GM12878 (cell line): ENCODE data around the gene MUC20. TPM values are rescaled to one million over a fixed set of nuclear protein-coding genes. Genes with fewer than 3 reads are reported as not detected.

Experiments
- ATAC-seq: fragments of 200-7000 bp; cut with Tn5 transposase; 3 replicates; pipeline ENCODE4 v1.9.1; 2020; ENCODE audit warnings: mild to moderate bottlenecking, moderate library complexity
- BruUV-seq: library from RNA; stranded (reverse); fragments of 400-500 nt; replicated peaks from 2 replicates; lab custom pipeline; 2021; lab: Mats Ljungman, UMichigan
- CTCF ChIA-PET: fragments of 300-600 bp; sonication (Branson Sonifier 250); formaldehyde crosslinking; extraction: SDS; loops from one replicate; lab custom pipeline; 2021; ENCODE audit warnings: inconsistent platforms; lab: Yijun Ruan, JAX
- POLR2A ChIA-PET: fragments of 350-600 bp; formaldehyde crosslinking; extraction: SDS; loops from one replicate; lab custom pipeline; 2021; ENCODE audit warnings: inconsistent platforms; lab: Charles Lee
- RAD21 ChIA-PET: fragments of 300-600 bp; sonication (Branson Sonifier 250); formaldehyde crosslinking; loops from one replicate; lab custom pipeline; 2023; ENCODE audit warnings: antibody characterized with exemption; ENCODE audit not compliant: unreplicated experiment; lab: Charles Lee
- SMC1A ChIA-PET: fragments of 300-600 bp; sonication (Branson Sonifier 250); formaldehyde crosslinking; loops from one replicate; lab custom pipeline; 2023; ENCODE audit not compliant: unreplicated experiment, uncharacterized antibody; lab: Charles Lee
- DNase-seq: peaks from one replicate; pipeline ENCODE4 v3.0.0-alpha.2; 2011; ENCODE audit warnings: low read depth, low spot score
- FAIRE-seq: peaks from 3 replicates; lab custom pipeline; 2011; peaks lifted over from hg19 to GRCh38; lab: Jason Lieb, UNC
- H2AFZ ChIP-seq: 2 replicates; pipeline ENCODE4 v1.6.0; 2011; ENCODE audit warnings: low read depth, low read length, control low read depth; ENCODE audit not compliant: control insufficient read depth
- H3K27ac ChIP-seq: 2 replicates; pipeline ENCODE4 v1.5.1; 2011; ENCODE audit warnings: control low read depth; ENCODE audit not compliant: control insufficient read depth, insufficient read depth
- H3K27me3 ChIP-seq, 2 experiments: replicated peaks in 1 of 2; 2 replicates each; pipeline versions ENCODE4 v1.6.0 to v1.6.1; 2011; ENCODE audit warnings: low read length in 1 of 2; ENCODE audit not compliant: control insufficient read depth in 2 of 2, insufficient read depth in 2 of 2
- H3K36me3 ChIP-seq, 2 experiments: 2 replicates each; pipeline ENCODE4 v1.5.1; 2011; ENCODE audit warnings: low read length in 1 of 2; ENCODE audit not compliant: control insufficient read depth in 2 of 2, insufficient read depth in 2 of 2
- H3K4me1 ChIP-seq: 2 replicates; pipeline ENCODE4 v1.6.1; 2011; ENCODE audit warnings: mild to moderate bottlenecking, low read length, moderate library complexity, mixed read lengths; ENCODE audit not compliant: control insufficient read depth, insufficient read depth
- H3K4me2 ChIP-seq: 2 replicates; pipeline ENCODE4 v1.6.0; 2011; ENCODE audit warnings: control low read depth; ENCODE audit not compliant: control insufficient read depth, insufficient read depth
- H3K4me3 ChIP-seq: fragments of 200-600 bp; sonication (generic); 2 replicates; pipeline ENCODE4 v1.5.1; 2016
- H3K79me2 ChIP-seq: 2 replicates; pipeline ENCODE4 v1.6.0; 2011; ENCODE audit warnings: low read length; ENCODE audit not compliant: control insufficient read depth, insufficient read depth
- H3K9ac ChIP-seq: 2 replicates; pipeline ENCODE4 v1.8.0; 2011; ENCODE audit warnings: low read length, control low read depth, mixed read lengths; ENCODE audit not compliant: control insufficient read depth, insufficient read depth
- H3K9me3 ChIP-seq: replicated peaks from 3 replicates; pipeline ENCODE4 v1.5.1; 2011; ENCODE audit warnings: mild to moderate bottlenecking, low read length; ENCODE audit not compliant: control insufficient read depth, insufficient read depth
- H4K20me1 ChIP-seq: 2 replicates; pipeline ENCODE4 v1.6.0; 2011; ENCODE audit not compliant: control insufficient read depth, insufficient read depth
- BHLHE40 ChIP-seq, 2 experiments: fragments of 450-650 bp in 1 of 2; IDR thresholded peaks; 2 replicates each; pipeline ENCODE4 v1.6.1; 2011 to 2017; ENCODE audit warnings: low read depth in 2 of 2, borderline replicate concordance in 1 of 2, improper control_type of control experiment in 1 of 2, low read length in 1 of 2, mild to moderate bottlenecking in 1 of 2
- RB1 ChIP-seq: fragments of 450-650 bp; formaldehyde crosslinking; IDR thresholded peaks from 2 replicates; pipeline ENCODE4 v1.6.1; 2017; ENCODE audit warnings: mild to moderate bottlenecking, borderline replicate concordance
- RELB ChIP-seq: fragments of 450-650 bp; IDR thresholded peaks from 2 replicates; pipeline ENCODE4 v1.6.1; 2017; ENCODE audit warnings: low read depth, mild to moderate bottlenecking, moderate library complexity
- TCF7 ChIP-seq: IDR thresholded peaks from 2 replicates; pipeline ENCODE4 v1.6.1; 2014; ENCODE audit warnings: antibody characterized with exemption, borderline replicate concordance
- WGBS: methylation state at CpG from one replicate; pipeline ENCODE4 v1.1.6; 2016; ENCODE audit warnings: low lambda C conversion rate; ENCODE audit not compliant: insufficient replicate concordance, insufficient coverage; ENCODE audit errors: missing lambda C conversion rate; 5-methylcytosine and 5-hydroxymethylcytosine counted together
- in situ Hi-C: fragments of 300-500 bp; cut with MboI; formaldehyde crosslinking; loops from 9 replicates; pipeline ENCODE4 v1.14.3; 2018; ENCODE audit warnings: mixed read lengths
- intact Hi-C: fragments of 100-400 bp; cut with micrococcal nuclease; formaldehyde crosslinking; loops from one replicate; pipeline ENCODE4 v1.14.2; 2022; ENCODE audit not compliant: unreplicated experiment
- polyA plus RNA-seq, 11 experiments: library from polyadenylated mRNA; depleted of rRNA in 4 of 11; unstranded in 6 of 11; stranded (reverse) in 5 of 11; fragments of >200 nt; fragmentation: Nextera tagmentation in 4 of 11; fragmentation: Illumina TruSeq in 1 of 11; extraction: Ambion mirVana in 4 of 11; extraction: Trizol in 1 of 11; gene quantifications; 1 replicate in 1 of 11; 2 replicates in 10 of 11; pipeline versions ENCODE4 v1.2.1 to v1.2.3, GENCODE V29; 2011 to 2016; ENCODE audit warnings: inconsistent platforms in 2 of 11, missing spikeins in 2 of 11, low read depth in 1 of 11
- total RNA-seq, 4 experiments: library from RNA; depleted of rRNA in 3 of 4; stranded (reverse); fragments of >200 nt in 3 of 4; fragmentation: Illumina TruSeq in 1 of 4; extraction: Trizol in 1 of 4; gene quantifications; 2 replicates each; pipeline versions ENCODE4 v1.2.1 to v1.2.3, GENCODE V29; 2013 to 2021

MUC20 gene
- total and polyA plus RNA-seq, 10 of the 15 experiments (the other 5 are each of a cell fraction or from before 2014, with no cell fraction given), result 0.04 to 0.46 (median 0.17) TPM; not detected in 3

GRCh38 chr3:195717416-195717815 lies 3.4 kb upstream of the MUC20 start:
- ChIA-PET CTCF (interaction anchor here (1.0 kb wide), 1 partner anchor 133 kb away, joined by 3 read pairs; no protein-coding TSS in a partner anchor), RAD21 (no interaction called here), SMC1A (interaction anchor here (0.7 kb wide), 1 partner anchor 48 kb away, joined by 3 read pairs; no protein-coding TSS in a partner anchor)
- no peaks in the 10 kb centered on the region for H3K27me3 ChIP-seq
- H3K9ac ChIP-seq, result no peak overlapping the region
- H3K4me2 ChIP-seq, result no peak overlapping the region
- H2AFZ ChIP-seq, result no peak overlapping the region
- H3K36me3 ChIP-seq, result no peaks in the 10 kb centered on the region
- no peaks in the 10 kb centered on the region for H3K4me1 ChIP-seq
- H3K79me2 ChIP-seq, result no peaks in the 10 kb centered on the region
- no peaks in the 10 kb centered on the region for H3K9me3 ChIP-seq
- ATAC-seq, result no peak
- intact Hi-C loops, result loop anchor here (5.0 kb wide), 1 partner anchor 100 kb away; no protein-coding TSS in a partner anchor
- TF ChIP-seq TCF7, result no peak
- TF ChIP-seq, all 136 proteins: peak for 0
- no peak overlapping the region for H3K4me3 ChIP-seq
- no peak overlapping the region for H3K27ac ChIP-seq
- DNase-seq, result no peak
- no peaks in the 10 kb centered on the region for H4K20me1 ChIP-seq
- POLR2A ChIA-PET, result interaction anchor here (0.5 kb wide), 1 partner anchor 13 kb away, joined by 5 read pairs; no protein-coding TSS in a partner anchor
- BruUV-seq, result no TSS peak
- WGBS, result 57% methylated on average over 9 of the region's 9 CpGs
- FAIRE-seq, result no peak
- in situ Hi-C loops, result no loop called here

- Histone ChIP-seq H3K4me1 (no peaks in the 10 kb centered on the region), H3K27ac (no peak overlapping the region), H3K4me2 (no peak overlapping the region), H3K79me2 (no peaks in the 10 kb centered on the region), H2AFZ (no peak overlapping the region), H3K4me3 (no peak overlapping the region), H3K9ac (no peak overlapping the region), H4K20me1 (no peaks in the 10 kb centered on the region), H3K9me3 (no peaks in the 10 kb centered on the region), H3K27me3 (no peaks in the 10 kb centered on the region), H3K36me3 (no peaks in the 10 kb centered on the region)
- ChIA-PET CTCF (interaction anchor here (1.0 kb wide), 1 partner anchor 133 kb away, joined by 3 read pairs; no protein-coding TSS in a partner anchor), SMC1A (interaction anchor here (0.7 kb wide), 1 partner anchor 48 kb away, joined by 3 read pairs; no protein-coding TSS in a partner anchor), RAD21 (no interaction called here), POLR2A (interaction anchor here (0.5 kb wide), 1 partner anchor 12 kb away, joined by 5 read pairs; no protein-coding TSS in a partner anchor)
- TF ChIP-seq RELB (no peak), RB1 (no peak), BHLHE40 (IDR thresholded peaks at IDR 0.05; ENCODE audit: borderline replicate concordance in 1 of 2, low read depth in 2 of 2, low read length in 1 of 2) (no peak)
- in situ Hi-C loops (no loop called here), intact Hi-C loops (loop anchor here (5.0 kb wide), 1 partner anchor 101 kb away; no protein-coding TSS in a partner anchor)
- 33% methylated on average over 5 of the region's 5 CpGs for WGBS
- DNase-seq (no peak), FAIRE-seq (no peak), ATAC-seq (no peak)
- no TSS peak for BruUV-seq
Observed at GRCh38 chr3:195717852-195718476, 2.8 kb upstream of the MUC20 start.
